Measurements from ENCODE around the gene APBB2. TPM values are rescaled to one million over a fixed set of nuclear protein-coding genes. Genes with fewer than 3 reads are reported as not detected.
A peak's percentile ranks its signal among the peaks of the same experiment; 100 is the strongest.

APBB2 gene
- total RNA-seq, 1 experiment from 2014 or later, result 49.0 TPM

GRCh38 chr4:41256740-41257256, 42.5 kb upstream of the APBB2 start, which contains the start of gene UCHL1 (continued):
- peak; percentile 62; the same call in 1 of the 2 replicates for TF ChIP-seq MYBL2 (CRISPR knock-in tag; IDR thresholded peaks at IDR 0.05)
- no peak for TF ChIP-seq FOXJ3 (CRISPR knock-in tag; IDR thresholded peaks at IDR 0.05; ENCODE audit: borderline replicate concordance)

- CTCF ChIA-PET, result interaction anchor here (0.6 to 3.9 kb wide), 13 partner anchors 24 to 415 kb away, joined by 3 to 14 read pairs (median 4); no protein-coding TSS in a partner anchor
- ATAC-seq, result peak; percentile 17
- Mint-ChIP-seq H3K27ac (peak overlapping the region; percentile 69), H3K27me3 (ENCODE audit: low read depth) (peaks cover 3% of the 10 kb centered on the region; the same call in 1 of the 2 replicates), H3K4me1 (peaks cover 32% of the 10 kb centered on the region), H3K36me3 (peaks cover 37% of the 10 kb centered on the region), H3K9me3 (peaks cover 17% of the 10 kb centered on the region), H3K4me3 (peak overlapping the region; percentile 66)
- TF ChIP-seq FOXP1 (CRISPR knock-in tag; IDR thresholded peaks at IDR 0.05; ENCODE audit: borderline replicate concordance) (no peak), NR2C2 (CRISPR knock-in tag; IDR thresholded peaks at IDR 0.05) (no peak), NFE2L1 (CRISPR knock-in tag; IDR thresholded peaks at IDR 0.05) (no peak), E2F4 (CRISPR knock-in tag; IDR thresholded peaks at IDR 0.05; ENCODE audit: borderline replicate concordance, low read depth) (no peak), ELF4 (CRISPR knock-in tag; IDR thresholded peaks at IDR 0.05; ENCODE audit: low read depth) (no peak), ATF2 (CRISPR knock-in tag; IDR thresholded peaks at IDR 0.05; ENCODE audit: borderline replicate concordance, low read depth) (no peak), ZBTB21 (CRISPR knock-in tag; IDR thresholded peaks at IDR 0.05; ENCODE audit: borderline replicate concordance) (no peak), GTF2I (CRISPR knock-in tag; conservative IDR thresholded peaks at IDR 0.05) (no peak), ZSCAN18 (CRISPR knock-in tag; IDR thresholded peaks at IDR 0.05) (no peak)
- TF ChIP-seq, protein P1, sequence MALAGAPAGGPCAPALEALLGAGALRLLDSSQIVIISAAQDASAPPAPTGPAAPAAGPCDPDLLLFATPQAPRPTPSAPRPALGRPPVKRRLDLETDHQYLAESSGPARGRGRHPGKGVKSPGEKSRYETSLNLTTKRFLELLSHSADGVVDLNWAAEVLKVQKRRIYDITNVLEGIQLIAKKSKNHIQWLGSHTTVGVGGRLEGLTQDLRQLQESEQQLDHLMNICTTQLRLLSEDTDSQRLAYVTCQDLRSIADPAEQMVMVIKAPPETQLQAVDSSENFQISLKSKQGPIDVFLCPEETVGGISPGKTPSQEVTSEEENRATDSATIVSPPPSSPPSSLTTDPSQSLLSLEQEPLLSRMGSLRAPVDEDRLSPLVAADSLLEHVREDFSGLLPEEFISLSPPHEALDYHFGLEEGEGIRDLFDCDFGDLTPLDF (CRISPR knock-in tag; IDR thresholded peaks at IDR 0.05), result 0 out of 2 replicates have a peak, but pooled peaks have one; percentile 9
- TF ChIP-seq, protein P2, sequence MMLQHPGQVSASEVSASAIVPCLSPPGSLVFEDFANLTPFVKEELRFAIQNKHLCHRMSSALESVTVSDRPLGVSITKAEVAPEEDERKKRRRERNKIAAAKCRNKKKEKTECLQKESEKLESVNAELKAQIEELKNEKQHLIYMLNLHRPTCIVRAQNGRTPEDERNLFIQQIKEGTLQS (CRISPR knock-in tag; conservative IDR thresholded peaks at IDR 0.05), result no peak
- TF ChIP-seq, protein P3, sequence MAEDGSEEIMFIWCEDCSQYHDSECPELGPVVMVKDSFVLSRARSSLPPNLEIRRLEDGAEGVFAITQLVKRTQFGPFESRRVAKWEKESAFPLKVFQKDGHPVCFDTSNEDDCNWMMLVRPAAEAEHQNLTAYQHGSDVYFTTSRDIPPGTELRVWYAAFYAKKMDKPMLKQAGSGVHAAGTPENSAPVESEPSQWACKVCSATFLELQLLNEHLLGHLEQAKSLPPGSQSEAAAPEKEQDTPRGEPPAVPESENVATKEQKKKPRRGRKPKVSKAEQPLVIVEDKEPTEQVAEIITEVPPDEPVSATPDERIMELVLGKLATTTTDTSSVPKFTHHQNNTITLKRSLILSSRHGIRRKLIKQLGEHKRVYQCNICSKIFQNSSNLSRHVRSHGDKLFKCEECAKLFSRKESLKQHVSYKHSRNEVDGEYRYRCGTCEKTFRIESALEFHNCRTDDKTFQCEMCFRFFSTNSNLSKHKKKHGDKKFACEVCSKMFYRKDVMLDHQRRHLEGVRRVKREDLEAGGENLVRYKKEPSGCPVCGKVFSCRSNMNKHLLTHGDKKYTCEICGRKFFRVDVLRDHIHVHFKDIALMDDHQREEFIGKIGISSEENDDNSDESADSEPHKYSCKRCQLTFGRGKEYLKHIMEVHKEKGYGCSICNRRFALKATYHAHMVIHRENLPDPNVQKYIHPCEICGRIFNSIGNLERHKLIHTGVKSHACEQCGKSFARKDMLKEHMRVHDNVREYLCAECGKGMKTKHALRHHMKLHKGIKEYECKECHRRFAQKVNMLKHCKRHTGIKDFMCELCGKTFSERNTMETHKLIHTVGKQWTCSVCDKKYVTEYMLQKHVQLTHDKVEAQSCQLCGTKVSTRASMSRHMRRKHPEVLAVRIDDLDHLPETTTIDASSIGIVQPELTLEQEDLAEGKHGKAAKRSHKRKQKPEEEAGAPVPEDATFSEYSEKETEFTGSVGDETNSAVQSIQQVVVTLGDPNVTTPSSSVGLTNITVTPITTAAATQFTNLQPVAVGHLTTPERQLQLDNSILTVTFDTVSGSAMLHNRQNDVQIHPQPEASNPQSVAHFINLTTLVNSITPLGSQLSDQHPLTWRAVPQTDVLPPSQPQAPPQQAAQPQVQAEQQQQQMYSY (CRISPR knock-in tag; IDR thresholded peaks at IDR 0.05), result no peak
- TF ChIP-seq, protein P4, sequence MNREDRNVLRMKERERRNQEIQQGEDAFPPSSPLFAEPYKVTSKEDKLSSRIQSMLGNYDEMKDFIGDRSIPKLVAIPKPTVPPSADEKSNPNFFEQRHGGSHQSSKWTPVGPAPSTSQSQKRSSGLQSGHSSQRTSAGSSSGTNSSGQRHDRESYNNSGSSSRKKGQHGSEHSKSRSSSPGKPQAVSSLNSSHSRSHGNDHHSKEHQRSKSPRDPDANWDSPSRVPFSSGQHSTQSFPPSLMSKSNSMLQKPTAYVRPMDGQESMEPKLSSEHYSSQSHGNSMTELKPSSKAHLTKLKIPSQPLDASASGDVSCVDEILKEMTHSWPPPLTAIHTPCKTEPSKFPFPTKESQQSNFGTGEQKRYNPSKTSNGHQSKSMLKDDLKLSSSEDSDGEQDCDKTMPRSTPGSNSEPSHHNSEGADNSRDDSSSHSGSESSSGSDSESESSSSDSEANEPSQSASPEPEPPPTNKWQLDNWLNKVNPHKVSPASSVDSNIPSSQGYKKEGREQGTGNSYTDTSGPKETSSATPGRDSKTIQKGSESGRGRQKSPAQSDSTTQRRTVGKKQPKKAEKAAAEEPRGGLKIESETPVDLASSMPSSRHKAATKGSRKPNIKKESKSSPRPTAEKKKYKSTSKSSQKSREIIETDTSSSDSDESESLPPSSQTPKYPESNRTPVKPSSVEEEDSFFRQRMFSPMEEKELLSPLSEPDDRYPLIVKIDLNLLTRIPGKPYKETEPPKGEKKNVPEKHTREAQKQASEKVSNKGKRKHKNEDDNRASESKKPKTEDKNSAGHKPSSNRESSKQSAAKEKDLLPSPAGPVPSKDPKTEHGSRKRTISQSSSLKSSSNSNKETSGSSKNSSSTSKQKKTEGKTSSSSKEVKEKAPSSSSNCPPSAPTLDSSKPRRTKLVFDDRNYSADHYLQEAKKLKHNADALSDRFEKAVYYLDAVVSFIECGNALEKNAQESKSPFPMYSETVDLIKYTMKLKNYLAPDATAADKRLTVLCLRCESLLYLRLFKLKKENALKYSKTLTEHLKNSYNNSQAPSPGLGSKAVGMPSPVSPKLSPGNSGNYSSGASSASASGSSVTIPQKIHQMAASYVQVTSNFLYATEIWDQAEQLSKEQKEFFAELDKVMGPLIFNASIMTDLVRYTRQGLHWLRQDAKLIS (CRISPR knock-in tag; IDR thresholded peaks at IDR 0.05; ENCODE audit: borderline replicate concordance), result no peak
- TF ChIP-seq, protein P5, sequence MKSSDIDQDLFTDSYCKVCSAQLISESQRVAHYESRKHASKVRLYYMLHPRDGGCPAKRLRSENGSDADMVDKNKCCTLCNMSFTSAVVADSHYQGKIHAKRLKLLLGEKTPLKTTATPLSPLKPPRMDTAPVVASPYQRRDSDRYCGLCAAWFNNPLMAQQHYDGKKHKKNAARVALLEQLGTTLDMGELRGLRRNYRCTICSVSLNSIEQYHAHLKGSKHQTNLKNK (CRISPR knock-in tag; IDR thresholded peaks at IDR 0.05), result 0 out of 2 replicates have a peak, but pooled peaks have one; percentile 4
- peak; percentile 17 for DNase-seq (ENCODE audit: low spot score)
- POLR2A ChIA-PET, result interaction anchor here (0.5 to 1.8 kb wide), 17 partner anchors 10 to 447 kb away, joined by 3 to 15 read pairs (median 4); partner anchors contain the start of gene APBB2
These were observed 41.9 kb upstream of the APBB2 start for GRCh38 chr4:41256131-41256739.
